Heart left ventricle (tissue), 13 donors: ENCODE measurements around the gene POU5F1.

ENCODE experiments used
- POLR2A ChIP-seq, 2 donors: fragments of 450-650 bp; IDR thresholded peaks; one replicate each; pipeline ENCODE4 v1.6.1; 2017; ENCODE audit warnings: antibody characterized with exemption in 2 of 2, mild to moderate bottlenecking in 2 of 2, moderate library complexity in 2 of 2
- TF ChIP-seq, protein P1 (sequence below), 12 donors: fragments of 200-600 bp; sonication (generic) in 4 of 12; IDR thresholded peaks; one replicate each; pipeline versions ENCODE4 v1.5.0 to v1.8.0; 2018 to 2022; ENCODE audit warnings: antibody characterized with exemption in 12 of 12, mild to moderate bottlenecking in 5 of 12
- donor health status: ischemic (EF 13 %, LVEDD 7.1; RV severe dilation, severe dysfunction).
- donor health status: DM: no; HTN: yes; CAD: no.
- donor health status: DM: no; HTN: no; CAD: no.
- donor health status: ischemic (EF 25% LVEDD 6.9; RV normal size, moderate dysfunction).
- donor health status: ischemic (EF 25% LVEDD 5.7; RV mildly dilated, moderate dysfunction).
- donor health status: ischemic (EF 35%, LVEDD 5.7; RV mildly dilated, moderate dysfunction).
- donor health status: nonischemic (EF 11% LVEDD 7.7; RV severe dilation, severe dysfunction).
- donor health status: DM: yes; HTN: yes; CAD: no.
- donor health status: PGD.
- donor health status: ischemic (EF 29% LVEDD 5.4; RV normal size, mild dysfunction).
- donor health status: nonischemic (EF 23%, LVEDD 6.1; RV moderate dilation, normal function).

GRCh38 chr6:31187780-31188194 lies 17.3 kb upstream of the POU5F1 start:
- TF ChIP-seq, protein P1, sequence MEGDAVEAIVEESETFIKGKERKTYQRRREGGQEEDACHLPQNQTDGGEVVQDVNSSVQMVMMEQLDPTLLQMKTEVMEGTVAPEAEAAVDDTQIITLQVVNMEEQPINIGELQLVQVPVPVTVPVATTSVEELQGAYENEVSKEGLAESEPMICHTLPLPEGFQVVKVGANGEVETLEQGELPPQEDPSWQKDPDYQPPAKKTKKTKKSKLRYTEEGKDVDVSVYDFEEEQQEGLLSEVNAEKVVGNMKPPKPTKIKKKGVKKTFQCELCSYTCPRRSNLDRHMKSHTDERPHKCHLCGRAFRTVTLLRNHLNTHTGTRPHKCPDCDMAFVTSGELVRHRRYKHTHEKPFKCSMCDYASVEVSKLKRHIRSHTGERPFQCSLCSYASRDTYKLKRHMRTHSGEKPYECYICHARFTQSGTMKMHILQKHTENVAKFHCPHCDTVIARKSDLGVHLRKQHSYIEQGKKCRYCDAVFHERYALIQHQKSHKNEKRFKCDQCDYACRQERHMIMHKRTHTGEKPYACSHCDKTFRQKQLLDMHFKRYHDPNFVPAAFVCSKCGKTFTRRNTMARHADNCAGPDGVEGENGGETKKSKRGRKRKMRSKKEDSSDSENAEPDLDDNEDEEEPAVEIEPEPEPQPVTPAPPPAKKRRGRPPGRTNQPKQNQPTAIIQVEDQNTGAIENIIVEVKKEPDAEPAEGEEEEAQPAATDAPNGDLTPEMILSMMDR (IDR thresholded peaks at IDR 0.05): no peak
- no peak for TF ChIP-seq POLR2A (IDR thresholded peaks at IDR 0.05)
